Tibial nerve (tissue), 3 donors: Measurements from ENCODE around the gene SLMAP.

Experiments
- POLR2A ChIP-seq, 2 donors: fragments of 450-650 bp; IDR thresholded peaks; one replicate each; pipeline ENCODE4 v1.6.1; 2017; ENCODE audit warnings: antibody characterized with exemption in 2 of 2, mild to moderate bottlenecking in 2 of 2, moderate library complexity in 2 of 2
- TF ChIP-seq, protein P1 (sequence below), 5 experiments: fragments of 200-600 bp in 3 of 5; fragments of 450-650 bp in 2 of 5; sonication (generic) in 3 of 5; IDR thresholded peaks; one replicate each; pipeline ENCODE4 v1.5.1; 2016 to 2019; ENCODE audit warnings: antibody characterized with exemption in 5 of 5, mild to moderate bottlenecking in 3 of 5, moderate library complexity in 2 of 5

DNA sequence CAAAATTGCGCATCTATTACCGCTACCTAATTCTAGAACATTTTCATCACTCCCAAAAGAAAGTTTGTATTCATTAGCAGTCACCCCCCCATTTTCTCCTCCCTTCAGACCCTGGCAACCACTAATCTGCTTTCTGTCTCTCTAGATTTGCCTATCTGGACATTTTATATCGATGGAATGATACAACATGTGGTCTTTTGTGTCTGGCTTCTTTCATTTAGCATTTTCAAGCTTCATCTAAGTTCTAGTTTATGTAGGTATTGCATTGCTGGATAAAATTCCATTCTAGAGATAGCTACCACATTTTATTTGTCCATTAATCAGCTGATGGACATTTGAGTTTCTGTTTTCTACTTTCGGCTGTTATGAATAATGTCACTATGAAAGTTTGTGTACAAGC is 38.4 kb downstream of the SLMAP start:
- TF ChIP-seq, protein P1, sequence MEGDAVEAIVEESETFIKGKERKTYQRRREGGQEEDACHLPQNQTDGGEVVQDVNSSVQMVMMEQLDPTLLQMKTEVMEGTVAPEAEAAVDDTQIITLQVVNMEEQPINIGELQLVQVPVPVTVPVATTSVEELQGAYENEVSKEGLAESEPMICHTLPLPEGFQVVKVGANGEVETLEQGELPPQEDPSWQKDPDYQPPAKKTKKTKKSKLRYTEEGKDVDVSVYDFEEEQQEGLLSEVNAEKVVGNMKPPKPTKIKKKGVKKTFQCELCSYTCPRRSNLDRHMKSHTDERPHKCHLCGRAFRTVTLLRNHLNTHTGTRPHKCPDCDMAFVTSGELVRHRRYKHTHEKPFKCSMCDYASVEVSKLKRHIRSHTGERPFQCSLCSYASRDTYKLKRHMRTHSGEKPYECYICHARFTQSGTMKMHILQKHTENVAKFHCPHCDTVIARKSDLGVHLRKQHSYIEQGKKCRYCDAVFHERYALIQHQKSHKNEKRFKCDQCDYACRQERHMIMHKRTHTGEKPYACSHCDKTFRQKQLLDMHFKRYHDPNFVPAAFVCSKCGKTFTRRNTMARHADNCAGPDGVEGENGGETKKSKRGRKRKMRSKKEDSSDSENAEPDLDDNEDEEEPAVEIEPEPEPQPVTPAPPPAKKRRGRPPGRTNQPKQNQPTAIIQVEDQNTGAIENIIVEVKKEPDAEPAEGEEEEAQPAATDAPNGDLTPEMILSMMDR (IDR thresholded peaks at IDR 0.05), result no peak
- TF ChIP-seq POLR2A (IDR thresholded peaks at IDR 0.05), result no peak
